NCI-H526 treated with DMSO at 0.1 percent for 48 hours (cell line): ENCODE data around the gene ZNF687.
A peak's percentile ranks its signal among the peaks of the same experiment; 100 is the strongest.
"Not testable (repeated sequence)": the region's sequence is repeated elsewhere in the genome, so short reads cannot be mapped to it uniquely, and the experiment has no call there.

ENCODE experiments used
- DNase-seq: peaks from one replicate; lab custom pipeline; 2025; lab: John Stamatoyannopoulos, UW

Gene ZNF687, protein sequence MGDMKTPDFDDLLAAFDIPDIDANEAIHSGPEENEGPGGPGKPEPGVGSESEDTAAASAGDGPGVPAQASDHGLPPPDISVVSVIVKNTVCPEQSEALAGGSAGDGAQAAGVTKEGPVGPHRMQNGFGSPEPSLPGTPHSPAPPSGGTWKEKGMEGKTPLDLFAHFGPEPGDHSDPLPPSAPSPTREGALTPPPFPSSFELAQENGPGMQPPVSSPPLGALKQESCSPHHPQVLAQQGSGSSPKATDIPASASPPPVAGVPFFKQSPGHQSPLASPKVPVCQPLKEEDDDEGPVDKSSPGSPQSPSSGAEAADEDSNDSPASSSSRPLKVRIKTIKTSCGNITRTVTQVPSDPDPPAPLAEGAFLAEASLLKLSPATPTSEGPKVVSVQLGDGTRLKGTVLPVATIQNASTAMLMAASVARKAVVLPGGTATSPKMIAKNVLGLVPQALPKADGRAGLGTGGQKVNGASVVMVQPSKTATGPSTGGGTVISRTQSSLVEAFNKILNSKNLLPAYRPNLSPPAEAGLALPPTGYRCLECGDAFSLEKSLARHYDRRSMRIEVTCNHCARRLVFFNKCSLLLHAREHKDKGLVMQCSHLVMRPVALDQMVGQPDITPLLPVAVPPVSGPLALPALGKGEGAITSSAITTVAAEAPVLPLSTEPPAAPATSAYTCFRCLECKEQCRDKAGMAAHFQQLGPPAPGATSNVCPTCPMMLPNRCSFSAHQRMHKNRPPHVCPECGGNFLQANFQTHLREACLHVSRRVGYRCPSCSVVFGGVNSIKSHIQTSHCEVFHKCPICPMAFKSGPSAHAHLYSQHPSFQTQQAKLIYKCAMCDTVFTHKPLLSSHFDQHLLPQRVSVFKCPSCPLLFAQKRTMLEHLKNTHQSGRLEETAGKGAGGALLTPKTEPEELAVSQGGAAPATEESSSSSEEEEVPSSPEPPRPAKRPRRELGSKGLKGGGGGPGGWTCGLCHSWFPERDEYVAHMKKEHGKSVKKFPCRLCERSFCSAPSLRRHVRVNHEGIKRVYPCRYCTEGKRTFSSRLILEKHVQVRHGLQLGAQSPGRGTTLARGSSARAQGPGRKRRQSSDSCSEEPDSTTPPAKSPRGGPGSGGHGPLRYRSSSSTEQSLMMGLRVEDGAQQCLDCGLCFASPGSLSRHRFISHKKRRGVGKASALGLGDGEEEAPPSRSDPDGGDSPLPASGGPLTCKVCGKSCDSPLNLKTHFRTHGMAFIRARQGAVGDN

DNA sequence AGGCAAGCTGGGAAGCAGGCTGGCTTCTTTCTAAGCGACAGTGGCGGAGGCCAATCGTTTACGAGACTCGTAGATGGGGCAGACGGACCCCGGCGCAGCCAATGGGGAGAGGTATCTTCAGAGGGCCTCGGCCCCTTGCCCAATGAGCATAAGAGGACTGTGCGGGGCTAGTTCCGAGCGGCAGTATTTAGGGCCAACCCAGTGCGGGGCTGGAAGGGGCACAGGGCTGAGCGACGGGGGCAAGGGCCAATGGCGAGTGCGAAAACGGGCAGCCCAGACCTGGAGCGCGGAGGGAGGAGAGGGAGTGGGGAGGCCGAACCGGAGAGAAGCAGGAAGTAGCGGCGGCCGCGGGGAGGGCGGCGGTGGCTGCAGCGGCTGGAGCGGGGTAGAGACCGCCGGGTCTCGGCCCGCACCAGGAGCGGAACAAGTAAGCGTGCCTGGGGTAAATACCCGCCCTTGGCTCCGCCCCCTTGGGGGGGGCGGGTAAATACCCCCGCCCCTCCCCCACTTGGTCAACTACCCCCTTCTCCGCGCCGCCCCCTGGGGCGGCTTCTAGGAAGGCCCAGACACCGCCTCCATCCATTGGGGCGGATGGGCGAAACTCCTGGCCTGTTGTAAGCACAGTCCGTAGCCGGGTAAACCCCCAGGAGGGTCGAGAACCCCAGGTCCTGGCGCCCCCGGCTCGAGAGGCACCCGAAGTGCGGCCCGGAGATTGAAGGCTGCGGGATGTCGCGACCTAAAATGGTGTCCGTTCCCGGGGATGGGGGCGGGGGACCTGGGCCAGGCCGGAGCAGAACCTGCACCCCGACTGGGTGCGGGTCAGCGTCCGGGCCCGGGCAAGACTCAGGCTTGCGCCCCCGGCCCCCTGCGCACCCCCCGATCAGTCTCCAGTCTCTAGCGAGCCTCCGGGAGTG, at the start of gene ZNF687:
Gene ZNF687 (plus strand): TSS at position 331 of the 914 bp plus-strand sequence. CDS start 3,993 bp downstream, outside the sequence.
- peak; percentile 100 for DNase-seq

- no peak for DNase-seq
These were observed 46.9 kb upstream of the ZNF687 start for GRCh38 chr1:151235235-151235634.

- no peak for DNase-seq
These were observed 44.2 kb upstream of the ZNF687 start for GRCh38 chr1:151237678-151238466.

DNA sequence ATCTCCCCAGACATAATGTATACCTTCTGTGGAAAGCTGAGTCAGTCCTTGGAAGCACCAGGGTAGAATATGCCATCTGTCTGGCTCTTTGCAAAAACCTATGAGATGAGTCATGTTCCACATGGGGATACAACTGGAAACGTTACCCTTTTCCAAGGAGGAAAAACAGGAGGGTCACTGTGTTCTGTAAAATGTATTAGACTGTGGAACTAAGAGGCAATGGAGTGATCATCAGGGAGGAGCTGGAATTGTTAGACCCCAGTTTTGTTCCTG, 43.7 kb upstream of the ZNF687 start:
- DNase-seq, result no peak

DNA sequence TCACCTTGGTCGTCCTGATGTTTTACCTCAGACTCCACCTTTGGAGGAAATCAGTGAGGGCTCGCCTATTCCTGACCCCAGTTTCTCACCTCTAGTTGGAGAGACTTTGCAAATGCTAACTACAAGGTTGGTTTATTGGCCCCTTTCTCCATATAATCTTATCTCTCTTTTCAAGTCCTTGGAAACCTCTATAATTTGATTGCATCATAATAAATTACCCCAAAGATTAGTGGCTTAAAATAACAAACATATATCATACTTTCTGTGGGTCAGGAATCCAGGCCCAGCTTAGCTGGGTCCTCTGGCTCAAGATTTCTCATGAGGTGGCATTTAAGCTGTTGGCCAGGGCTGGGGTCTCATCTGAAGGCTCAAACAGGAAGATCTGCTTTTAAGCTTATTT, 39.7 kb upstream of the ZNF687 start:
- DNase-seq, result no peak

GRCh38 chr1:151243683-151244216, 38.3 kb upstream of the ZNF687 start:
- DNase-seq, result no peak

DNA sequence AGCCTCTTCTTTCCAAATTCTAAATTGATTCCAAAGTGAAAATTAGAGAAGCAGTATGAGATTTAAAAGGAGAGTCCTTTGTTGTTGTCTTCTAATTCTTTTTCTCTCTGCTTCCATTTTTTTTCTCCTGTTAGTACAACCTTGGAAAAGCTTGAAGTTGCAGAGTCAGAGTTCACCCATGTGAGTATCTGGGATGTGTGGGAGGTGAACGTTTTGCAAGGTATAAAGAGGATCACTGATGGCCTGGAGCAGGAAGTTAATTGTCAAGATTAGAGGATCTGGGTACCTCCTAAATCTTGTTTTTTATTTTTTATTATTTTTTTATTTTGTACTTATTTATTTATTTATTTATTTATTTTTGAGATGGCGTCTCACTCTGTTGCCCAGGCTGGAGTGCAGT, 35.3 kb upstream of the ZNF687 start:
- DNase-seq, result no peak

- DNase-seq, result peak; percentile 98
These were observed 30.2 kb upstream of the ZNF687 start for GRCh38 chr1:151251656-151252470.

GRCh38 chr1:151254217-151255213, 27.6 kb upstream of the ZNF687 start, which contains the start of gene PSMD4:
Gene PSMD4, plus strand, starts transcription at chr1:151254734. Its CDS starts 49 bp downstream, at chr1:151254783.
- peak; percentile 100 for DNase-seq

GRCh38 chr1:151255381-151255780, 26.7 kb upstream of the ZNF687 start:
- no peak for DNase-seq

- no peak for DNase-seq
These were observed 22.7 kb upstream of the ZNF687 start for GRCh38 chr1:151259351-151259750.

GRCh38 chr1:151265446-151266236, 16.5 kb upstream of the ZNF687 start:
- no peak for DNase-seq

GRCh38 chr1:151266315-151266714, 15.8 kb upstream of the ZNF687 start:
- DNase-seq, result no peak

DNA sequence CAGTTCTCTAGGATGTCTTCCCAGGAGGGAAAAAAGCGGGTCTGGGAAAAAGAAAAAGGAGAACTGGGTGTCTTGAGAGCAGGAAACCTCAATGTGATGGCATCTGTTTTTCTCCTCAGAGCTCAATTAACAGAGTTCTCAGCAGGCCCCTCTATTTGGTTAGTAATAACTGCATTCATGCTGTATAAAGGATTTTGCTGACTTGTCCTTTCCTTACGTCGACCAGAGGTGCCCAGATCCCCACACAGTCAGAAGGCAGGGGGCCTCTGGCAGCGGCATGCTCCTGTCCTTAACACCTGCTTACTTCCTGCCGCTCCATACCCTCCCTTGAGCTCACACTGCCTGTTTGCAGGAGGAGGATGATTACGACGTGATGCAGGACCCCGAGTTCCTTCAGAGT, 15.3 kb upstream of the ZNF687 start:
- no peak for DNase-seq

GRCh38 chr1:151267760-151268159, 14.3 kb upstream of the ZNF687 start:
- DNase-seq, result no peak

GRCh38 chr1:151273924-151274466, 8.1 kb upstream of the ZNF687 start:
- DNase-seq, result no peak

- DNase-seq, result not testable (repeated sequence)
These were observed 6.8 kb upstream of the ZNF687 start for GRCh38 chr1:151275341-151275740.
